OCI-LY1 (cell line): ENCODE data around the gene ARID3A.

Experiments used
- H2AFZ ChIP-seq: fragments of 200-600 bp; sonication (generic), shearing (Covaris generic); 2 replicates; pipeline ENCODE4 v1.6.0; 2014; ENCODE audit warnings: antibody characterized with exemption, mild to moderate bottlenecking, low read length
- H3F3A ChIP-seq: fragments of 200-600 bp; sonication (generic), shearing (Covaris generic); 2 replicates; pipeline ENCODE4 v1.6.0; 2014; ENCODE audit warnings: mild to moderate bottlenecking, antibody characterized with exemption, low read length, moderate library complexity; ENCODE audit not compliant: insufficient read depth
- H3K27ac ChIP-seq: fragments of 200-600 bp; sonication (generic); 2 replicates; pipeline ENCODE4 v1.5.1; 2014; ENCODE audit warnings: low read length, mixed run types, mild to moderate bottlenecking, low read depth; ENCODE audit not compliant: poor library complexity, severe bottlenecking
- H3K27me3 ChIP-seq: fragments of 200-600 bp; sonication (generic); 2 replicates; pipeline ENCODE4 v1.6.0; 2014; ENCODE audit warnings: antibody characterized with exemption, mild to moderate bottlenecking, low read length, moderate library complexity; ENCODE audit not compliant: insufficient read depth
- H3K36me3 ChIP-seq: fragments of 200-600 bp; sonication (generic); 2 replicates; pipeline ENCODE4 v1.6.1; 2014; ENCODE audit warnings: mild to moderate bottlenecking, antibody characterized with exemption, low read length, moderate library complexity, mixed read lengths; ENCODE audit not compliant: insufficient read depth
- H3K4me1 ChIP-seq: fragments of 200-600 bp; sonication (generic); 2 replicates; pipeline ENCODE4 v1.5.1; 2014; ENCODE audit warnings: mild to moderate bottlenecking, low read length, moderate library complexity; ENCODE audit not compliant: insufficient read depth, severe bottlenecking
- H3K4me2 ChIP-seq: fragments of 200-600 bp; sonication (generic), shearing (Covaris generic); 2 replicates; pipeline ENCODE4 v1.6.1; 2014; ENCODE audit warnings: low read length
- H3K4me3 ChIP-seq: fragments of 200-600 bp; sonication (generic); 2 replicates; pipeline ENCODE4 v1.5.1; 2014; ENCODE audit warnings: low read length, low read depth, mild to moderate bottlenecking, mixed read lengths; ENCODE audit not compliant: poor library complexity, severe bottlenecking
- H3K79me2 ChIP-seq: fragments of 200-600 bp; shearing (Covaris generic); 2 replicates; pipeline ENCODE4 v1.6.1; 2016; ENCODE audit warnings: mixed run types, low read length, mixed read lengths; ENCODE audit not compliant: insufficient read depth
- H3K9ac ChIP-seq: fragments of 200-600 bp; sonication (generic), shearing (Covaris generic); 2 replicates; pipeline ENCODE4 v1.6.1; 2014; ENCODE audit warnings: mild to moderate bottlenecking, low read length, mixed read lengths
- H3K9me2 ChIP-seq: fragments of 200-600 bp; sonication (generic), shearing (Covaris generic); 2 replicates; pipeline ENCODE4 v1.6.1; 2014; ENCODE audit warnings: low read depth, mild to moderate bottlenecking, low read length, mixed read lengths
- H3K9me3 ChIP-seq: fragments of 200-600 bp; shearing (Covaris generic); 2 replicates; pipeline ENCODE4 v1.6.1; 2014; ENCODE audit warnings: low read length, mixed read lengths
- H4K20me1 ChIP-seq: fragments of 200-600 bp; sonication (generic), shearing (Covaris generic); 2 replicates; pipeline ENCODE4 v1.6.0; 2016; ENCODE audit warnings: mild to moderate bottlenecking, low read length; ENCODE audit not compliant: insufficient read depth
- EZH2 ChIP-seq: fragments of 200-600 bp; sonication (generic), shearing (Covaris generic); IDR thresholded peaks from 2 replicates; pipeline ENCODE4 v1.8.0; 2017; ENCODE audit warnings: borderline replicate concordance, mixed run types, mild to moderate bottlenecking, antibody characterized with exemption, low read length, moderate library complexity, mixed read lengths
- TF ChIP-seq, protein P1 (sequence below): fragments of 200-600 bp; sonication (generic), shearing (Covaris generic); IDR thresholded peaks from 2 replicates; pipeline ENCODE4 v1.5.1; 2017; ENCODE audit warnings: mild to moderate bottlenecking, antibody characterized with exemption, low read length, moderate library complexity, mixed read lengths

The ARID3A gene

DNA sequence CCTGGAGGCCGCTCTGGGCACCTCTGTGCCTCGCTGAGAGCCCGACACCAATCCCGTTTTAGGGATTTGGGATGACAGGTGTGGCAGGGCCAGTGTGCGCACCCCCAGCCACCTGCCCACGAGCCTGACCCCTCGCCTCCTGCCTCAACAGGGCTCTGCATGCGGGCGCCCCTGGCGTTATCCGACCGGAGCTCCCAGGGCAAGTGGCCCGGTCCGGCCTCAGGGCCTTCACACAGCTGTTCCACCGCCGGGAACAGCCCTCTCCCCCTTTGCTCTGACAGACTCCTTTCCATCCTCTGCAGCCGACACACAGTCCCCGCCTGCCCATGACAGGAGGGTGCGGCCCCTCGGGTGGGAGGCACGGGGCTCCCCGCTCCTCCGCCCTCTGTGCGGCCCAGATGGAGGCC is 51.2 kb downstream of the ARID3A start:
- H3F3A ChIP-seq, result no peaks in the 10 kb centered on the region
- no peak overlapping the region for H3K4me2 ChIP-seq
- H2AFZ ChIP-seq, result no peak overlapping the region
- H3K27me3 ChIP-seq, result no peaks in the 10 kb centered on the region; the same call in 1 of the 2 replicates
- no peaks in the 10 kb centered on the region; the same call in 1 of the 2 replicates for H3K9me3 ChIP-seq
- no peaks in the 10 kb centered on the region for H3K36me3 ChIP-seq
- no peak overlapping the region for H3K4me3 ChIP-seq
- no peaks in the 10 kb centered on the region for H3K79me2 ChIP-seq
- TF ChIP-seq, protein P1, sequence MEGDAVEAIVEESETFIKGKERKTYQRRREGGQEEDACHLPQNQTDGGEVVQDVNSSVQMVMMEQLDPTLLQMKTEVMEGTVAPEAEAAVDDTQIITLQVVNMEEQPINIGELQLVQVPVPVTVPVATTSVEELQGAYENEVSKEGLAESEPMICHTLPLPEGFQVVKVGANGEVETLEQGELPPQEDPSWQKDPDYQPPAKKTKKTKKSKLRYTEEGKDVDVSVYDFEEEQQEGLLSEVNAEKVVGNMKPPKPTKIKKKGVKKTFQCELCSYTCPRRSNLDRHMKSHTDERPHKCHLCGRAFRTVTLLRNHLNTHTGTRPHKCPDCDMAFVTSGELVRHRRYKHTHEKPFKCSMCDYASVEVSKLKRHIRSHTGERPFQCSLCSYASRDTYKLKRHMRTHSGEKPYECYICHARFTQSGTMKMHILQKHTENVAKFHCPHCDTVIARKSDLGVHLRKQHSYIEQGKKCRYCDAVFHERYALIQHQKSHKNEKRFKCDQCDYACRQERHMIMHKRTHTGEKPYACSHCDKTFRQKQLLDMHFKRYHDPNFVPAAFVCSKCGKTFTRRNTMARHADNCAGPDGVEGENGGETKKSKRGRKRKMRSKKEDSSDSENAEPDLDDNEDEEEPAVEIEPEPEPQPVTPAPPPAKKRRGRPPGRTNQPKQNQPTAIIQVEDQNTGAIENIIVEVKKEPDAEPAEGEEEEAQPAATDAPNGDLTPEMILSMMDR, result no peak
- TF ChIP-seq EZH2, result no peak
- no peaks in the 10 kb centered on the region for H3K4me1 ChIP-seq
- H3K9me2 ChIP-seq, result no peaks in the 10 kb centered on the region
- H3K27ac ChIP-seq, result no peak overlapping the region
- no peak overlapping the region for H3K9ac ChIP-seq
- no peaks in the 10 kb centered on the region for H4K20me1 ChIP-seq

DNA sequence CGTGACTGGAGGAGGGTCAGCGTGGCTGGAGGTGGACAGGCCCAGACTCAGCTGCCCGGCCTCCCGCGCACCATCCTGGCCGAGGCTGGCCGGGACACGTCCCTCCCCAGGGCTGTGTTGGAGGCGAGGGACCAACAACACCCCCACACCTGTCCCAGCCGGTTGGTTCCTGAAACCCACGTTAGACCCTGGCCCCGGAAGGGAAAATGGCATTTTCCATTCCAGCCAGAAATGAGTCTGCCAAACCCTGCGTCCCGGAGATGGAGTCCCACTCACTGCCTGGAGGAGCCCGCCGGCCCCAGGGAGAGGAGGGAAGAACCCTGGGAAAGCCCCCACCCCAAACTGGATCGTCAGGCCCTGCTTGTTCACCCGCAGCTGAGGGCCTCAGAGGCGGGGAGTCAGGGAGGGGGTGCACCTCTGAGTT is 53.5 kb downstream of the ARID3A start:
- no peaks in the 10 kb centered on the region for H3F3A ChIP-seq
- H3K9ac ChIP-seq, result no peak overlapping the region
- no peaks in the 10 kb centered on the region for H3K79me2 ChIP-seq
- H3K4me2 ChIP-seq, result no peak overlapping the region
- no peak overlapping the region for H3K4me3 ChIP-seq
- H3K9me3 ChIP-seq, result no peaks in the 10 kb centered on the region
- no peak overlapping the region for H3K27ac ChIP-seq
- no peaks in the 10 kb centered on the region; the same call in 1 of the 2 replicates for H3K27me3 ChIP-seq
- TF ChIP-seq, protein P1, result no peak
- TF ChIP-seq EZH2, result no peak
- H3K4me1 ChIP-seq, result peaks cover 10% of the 10 kb centered on the region
- no peaks in the 10 kb centered on the region for H3K36me3 ChIP-seq
- H4K20me1 ChIP-seq, result no peaks in the 10 kb centered on the region
- H2AFZ ChIP-seq, result no peak overlapping the region
- H3K9me2 ChIP-seq, result no peaks in the 10 kb centered on the region

DNA sequence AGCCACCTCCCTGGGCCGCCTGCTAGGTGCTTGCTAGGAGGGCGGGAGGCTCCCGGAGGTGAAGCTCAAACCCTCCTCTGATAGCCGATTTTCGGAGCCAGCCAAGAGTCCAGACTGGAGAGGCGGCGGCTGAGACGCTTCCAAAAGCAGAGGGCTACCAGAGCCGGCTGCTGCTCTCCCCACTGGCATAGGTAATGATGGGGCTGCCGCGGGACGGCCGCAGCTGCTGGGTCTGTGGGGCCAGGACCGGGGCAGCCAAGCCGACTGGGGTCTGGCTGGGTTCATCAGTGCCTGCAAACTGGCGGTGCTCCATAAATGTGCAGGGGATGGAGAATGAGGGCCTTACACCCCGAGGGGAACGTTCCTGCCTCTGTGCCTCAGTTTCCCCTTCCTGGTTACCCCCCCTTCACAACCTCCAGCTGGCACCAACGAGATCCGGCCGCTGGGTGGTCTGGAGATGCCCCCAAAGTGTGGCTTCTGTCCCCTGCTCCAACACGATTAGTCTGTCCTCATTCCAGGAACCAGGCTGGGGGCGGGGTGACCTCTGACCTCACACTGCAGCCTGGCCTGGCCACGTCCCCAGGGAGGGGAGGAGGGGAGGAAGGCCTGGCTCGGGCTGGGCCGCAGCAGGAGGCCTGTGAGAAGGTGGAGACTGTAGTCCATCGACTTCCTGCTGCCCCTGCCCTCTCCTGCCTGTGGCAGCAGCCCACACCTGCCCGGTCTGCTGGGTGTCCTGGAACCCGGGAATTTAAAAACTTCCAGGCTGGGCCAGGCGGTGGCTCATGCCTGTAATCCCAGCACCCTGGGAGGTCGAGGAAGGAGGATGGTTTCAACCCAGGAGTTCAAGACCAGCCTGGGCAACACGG is 54.5 kb downstream of the ARID3A start:
- Histone ChIP-seq H2AFZ (no peak overlapping the region), H3F3A (no peaks in the 10 kb centered on the region), H3K4me2 (no peak overlapping the region), H3K27me3 (no peaks in the 10 kb centered on the region; the same call in 1 of the 2 replicates), H3K9ac (no peak overlapping the region), H3K27ac (no peak overlapping the region), H3K36me3 (no peaks in the 10 kb centered on the region), H4K20me1 (no peaks in the 10 kb centered on the region), H3K9me3 (no peaks in the 10 kb centered on the region), H3K9me2 (no peaks in the 10 kb centered on the region), H3K79me2 (no peaks in the 10 kb centered on the region), H3K4me1 (peaks cover 16% of the 10 kb centered on the region), H3K4me3 (no peak overlapping the region)
- TF ChIP-seq, protein P1, result no peak
- TF ChIP-seq EZH2, result no peak
